Ascending aorta (tissue), 2 donors: Measurements from ENCODE around the gene GPR17. TPM values are rescaled to one million over a fixed set of nuclear protein-coding genes. Genes with fewer than 3 reads are reported as not detected.

Source experiments
- DNase-seq, 2 donors: peaks; one replicate each; pipeline ENCODE4 v3.0.0-alpha.2; 2019; ENCODE audit warnings: low spot score in 2 of 2
- H3K27ac ChIP-seq, 2 donors: fragments of 200-600 bp; sonication (generic); one replicate each; pipeline ENCODE4 v1.5.1; 2016 to 2017; ENCODE audit warnings: mild to moderate bottlenecking in 1 of 2
- H3K27me3 ChIP-seq: fragments of 200-600 bp; sonication (generic); one replicate; pipeline ENCODE4 v1.5.1; 2017
- H3K36me3 ChIP-seq, 2 donors: fragments of 200-600 bp; sonication (generic); one replicate each; pipeline ENCODE4 v1.5.1; 2016
- H3K4me1 ChIP-seq, 2 donors: fragments of 200-600 bp; sonication (generic); one replicate each; pipeline ENCODE4 v1.5.1; 2016 to 2017; ENCODE audit warnings: mild to moderate bottlenecking in 1 of 2
- H3K4me3 ChIP-seq, 2 donors: fragments of 200-600 bp; sonication (generic); one replicate each; pipeline ENCODE4 v1.5.1; 2016 to 2017; ENCODE audit warnings: mild to moderate bottlenecking in 1 of 2
- H3K9me3 ChIP-seq, 2 donors: fragments of 200-600 bp; sonication (generic); one replicate each; pipeline ENCODE4 v1.5.1; 2016
- CTCF ChIP-seq, 3 experiments: fragments of 200-600 bp in 2 of 3; fragments of 450-650 bp in 1 of 3; sonication (generic) in 2 of 3; IDR thresholded peaks; one replicate each; pipeline ENCODE4 v1.5.1; 2016 to 2019; ENCODE audit warnings: antibody characterized with exemption in 3 of 3, mild to moderate bottlenecking in 1 of 3, moderate library complexity in 1 of 3
- intact Hi-C: fragments of 100-400 bp; cut with DNase I; formaldehyde crosslinking; loops from one replicate; pipeline ENCODE4 v1.15.1; 2023
- total RNA-seq: library from RNA; depleted of rRNA; stranded (reverse); fragments of >200 nt; gene quantifications from one replicate; pipeline ENCODE4 v1.1.0, GENCODE V29; 2016

GPR17 gene
- total RNA-seq, 1 donor from 2014 or later = not detected

- no peak for TF ChIP-seq CTCF (IDR thresholded peaks at IDR 0.05)
- Histone ChIP-seq H3K4me3 (no peak overlapping the region), H3K27me3 (no peaks in the 10 kb centered on the region), H3K36me3 (no peaks in the 10 kb centered on the region), H3K27ac (no peak overlapping the region), H3K4me1 (no peaks in the 10 kb centered on the region), H3K9me3 (no peaks in the 10 kb centered on the region)
- DNase-seq = peak in 1 of 2 donors; percentile 31
- intact Hi-C loops = no loop called here
Measured at GRCh38 chr2:127607399-127607908, 38.5 kb upstream of the GPR17 start.

GRCh38 chr2:127608061-127609030 lies 37.6 kb upstream of the GPR17 start:
- TF ChIP-seq CTCF (IDR thresholded peaks at IDR 0.05) = no peak
- peak in 1 of 2 donors; percentile 59 for DNase-seq
- intact Hi-C loops = no loop called here
- H3K27me3 ChIP-seq = no peaks in the 10 kb centered on the region
- H3K4me1 ChIP-seq = no peaks in the 10 kb centered on the region
- no peak overlapping the region for H3K4me3 ChIP-seq
- no peak overlapping the region for H3K27ac ChIP-seq
- peaks cover 0 to 7% of the 10 kb centered on the region in 2 donors for H3K9me3 ChIP-seq
- no peaks in the 10 kb centered on the region for H3K36me3 ChIP-seq

GRCh38 chr2:127609031-127609751 lies 36.8 kb upstream of the GPR17 start:
- H3K4me1 ChIP-seq = no peaks in the 10 kb centered on the region
- no peak for TF ChIP-seq CTCF (IDR thresholded peaks at IDR 0.05)
- H3K27ac ChIP-seq = no peak overlapping the region
- intact Hi-C loops = no loop called here
- DNase-seq = peak in 1 of 2 donors; percentile 56
- H3K36me3 ChIP-seq = no peaks in the 10 kb centered on the region
- H3K9me3 ChIP-seq = peaks cover 0 to 11% of the 10 kb centered on the region in 2 donors
- no peaks in the 10 kb centered on the region for H3K27me3 ChIP-seq
- H3K4me3 ChIP-seq = no peak overlapping the region

- Histone ChIP-seq H3K9me3 (peaks cover 0 to 11% of the 10 kb centered on the region in 2 donors), H3K4me1 (no peaks in the 10 kb centered on the region), H3K4me3 (no peak overlapping the region), H3K27me3 (no peaks in the 10 kb centered on the region), H3K36me3 (no peaks in the 10 kb centered on the region), H3K27ac (no peak overlapping the region)
- TF ChIP-seq CTCF (IDR thresholded peaks at IDR 0.05) = no peak
- intact Hi-C loops = no loop called here
- DNase-seq = peak in 1 of 2 donors; percentile 53
Measured at GRCh38 chr2:127609818-127610217, 36.1 kb upstream of the GPR17 start.

GRCh38 chr2:127610561-127610960 lies 35.4 kb upstream of the GPR17 start:
- no peak overlapping the region for H3K27ac ChIP-seq
- no peaks in the 10 kb centered on the region for H3K4me1 ChIP-seq
- no peak overlapping the region for H3K4me3 ChIP-seq
- no peaks in the 10 kb centered on the region for H3K27me3 ChIP-seq
- TF ChIP-seq CTCF (IDR thresholded peaks at IDR 0.05) = no peak
- H3K36me3 ChIP-seq = no peaks in the 10 kb centered on the region
- peak in 1 of 2 donors; percentile 24 for DNase-seq
- intact Hi-C loops = no loop called here
- H3K9me3 ChIP-seq = peaks cover 0 to 11% of the 10 kb centered on the region in 2 donors
